ENCODE data around the gene SCGB3A1. TPM values are rescaled to one million over a fixed set of nuclear protein-coding genes. Genes with fewer than 3 reads are reported as not detected.

SCGB3A1 gene
- total RNA-seq, 1 donor from 2014 or later: 1.0 TPM

GRCh38 chr5:180625125-180625790 lies 34.0 kb upstream of the SCGB3A1 start:
- Histone ChIP-seq H3K9me3 (ENCODE audit: control insufficient read depth in 3 of 3, low read length in 3 of 3) (no peaks in the 10 kb centered on the region), H3K27ac (ENCODE audit: low read depth, low read length) (no peak overlapping the region), H3K36me3 (ENCODE audit: control insufficient read depth in 3 of 3, insufficient read depth in 3 of 3, low read length in 3 of 3) (no peaks in the 10 kb centered on the region), H3K27me3 (ENCODE audit: control insufficient read depth in 3 of 3, insufficient read depth in 3 of 3, low read length in 3 of 3) (peaks cover 0 to 15% (median 4%) of the 10 kb centered on the region in 3 donors), H3K4me1 (ENCODE audit: control insufficient read depth in 3 of 3, insufficient read depth in 3 of 3, low read length in 3 of 3) (peaks cover 0 to 3% (median 0%) of the 10 kb centered on the region in 3 donors), H3K4me3 (ENCODE audit: low read length in 3 of 3) (no peak overlapping the region), H3K9ac (ENCODE audit: low read depth in 1 of 3, low read length in 3 of 3) (no peak overlapping the region)

- Histone ChIP-seq H3K4me3 (ENCODE audit: low read length in 3 of 3) (no peak overlapping the region), H3K27ac (ENCODE audit: low read depth, low read length) (no peak overlapping the region), H3K27me3 (ENCODE audit: control insufficient read depth in 3 of 3, insufficient read depth in 3 of 3, low read length in 3 of 3) (peaks cover 4 to 20% (median 9%) of the 10 kb centered on the region in 3 donors)
These were observed 33.3 kb upstream of the SCGB3A1 start for GRCh38 chr5:180624587-180624986.

GRCh38 chr5:180623844-180624243 lies 32.5 kb upstream of the SCGB3A1 start:
- H3K36me3 ChIP-seq (ENCODE audit: control insufficient read depth in 3 of 3, insufficient read depth in 3 of 3, low read length in 3 of 3): peaks cover 0 to 2% (median 0%) of the 10 kb centered on the region in 3 donors
- H3K4me1 ChIP-seq (ENCODE audit: control insufficient read depth in 3 of 3, insufficient read depth in 3 of 3, low read length in 3 of 3): peaks cover 0 to 3% (median 0%) of the 10 kb centered on the region in 3 donors
- no peak overlapping the region for H3K27ac ChIP-seq (ENCODE audit: low read depth, low read length)
- no peak overlapping the region for H3K4me3 ChIP-seq (ENCODE audit: low read length in 3 of 3)
- H3K27me3 ChIP-seq (ENCODE audit: control insufficient read depth in 3 of 3, insufficient read depth in 3 of 3, low read length in 3 of 3): peaks cover 4 to 27% (median 12%) of the 10 kb centered on the region in 3 donors
- no peaks in the 10 kb centered on the region for H3K9me3 ChIP-seq (ENCODE audit: control insufficient read depth in 3 of 3, low read length in 3 of 3)
- no peak overlapping the region for H3K9ac ChIP-seq (ENCODE audit: low read depth in 1 of 3, low read length in 3 of 3)

More at GRCh38 chr5:180624587-180624986, 33.3 kb upstream of the SCGB3A1 start:
- Histone ChIP-seq H3K9me3 (ENCODE audit: control insufficient read depth in 3 of 3, low read length in 3 of 3) (no peaks in the 10 kb centered on the region), H3K9ac (ENCODE audit: low read depth in 1 of 3, low read length in 3 of 3) (no peak overlapping the region), H3K4me1 (ENCODE audit: control insufficient read depth in 3 of 3, insufficient read depth in 3 of 3, low read length in 3 of 3) (peaks cover 0 to 3% (median 0%) of the 10 kb centered on the region in 3 donors), H3K36me3 (ENCODE audit: control insufficient read depth in 3 of 3, insufficient read depth in 3 of 3, low read length in 3 of 3) (peaks cover 0 to 2% (median 0%) of the 10 kb centered on the region in 3 donors)

GRCh38 chr5:180623411-180623834 lies 32.1 kb upstream of the SCGB3A1 start:
- Histone ChIP-seq H3K4me3 (ENCODE audit: low read length in 3 of 3) (no peak overlapping the region), H3K27ac (ENCODE audit: low read depth, low read length) (no peak overlapping the region)

GRCh38 chr5:180622910-180623309 lies 31.6 kb upstream of the SCGB3A1 start:
- Histone ChIP-seq H3K9me3 (ENCODE audit: control insufficient read depth in 3 of 3, low read length in 3 of 3) (no peaks in the 10 kb centered on the region), H3K36me3 (ENCODE audit: control insufficient read depth in 3 of 3, insufficient read depth in 3 of 3, low read length in 3 of 3) (peaks cover 0 to 2% (median 0%) of the 10 kb centered on the region in 3 donors), H3K4me1 (ENCODE audit: control insufficient read depth in 3 of 3, insufficient read depth in 3 of 3, low read length in 3 of 3) (peaks cover 0 to 3% (median 0%) of the 10 kb centered on the region in 3 donors), H3K9ac (ENCODE audit: low read depth in 1 of 3, low read length in 3 of 3) (no peak overlapping the region), H3K27ac (ENCODE audit: low read depth, low read length) (peak overlapping the region; percentile 30), H3K27me3 (ENCODE audit: control insufficient read depth in 3 of 3, insufficient read depth in 3 of 3, low read length in 3 of 3) (peaks cover 10 to 31% (median 12%) of the 10 kb centered on the region in 3 donors), H3K4me3 (ENCODE audit: low read length in 3 of 3) (no peak overlapping the region)

More at GRCh38 chr5:180623411-180623834, 32.1 kb upstream of the SCGB3A1 start:
- peaks cover 0 to 2% (median 0%) of the 10 kb centered on the region in 3 donors for H3K36me3 ChIP-seq (ENCODE audit: control insufficient read depth in 3 of 3, insufficient read depth in 3 of 3, low read length in 3 of 3)
- no peaks in the 10 kb centered on the region for H3K9me3 ChIP-seq (ENCODE audit: control insufficient read depth in 3 of 3, low read length in 3 of 3)
- peaks cover 8 to 31% (median 12%) of the 10 kb centered on the region in 3 donors for H3K27me3 ChIP-seq (ENCODE audit: control insufficient read depth in 3 of 3, insufficient read depth in 3 of 3, low read length in 3 of 3)
- H3K4me1 ChIP-seq (ENCODE audit: control insufficient read depth in 3 of 3, insufficient read depth in 3 of 3, low read length in 3 of 3): peaks cover 0 to 3% (median 0%) of the 10 kb centered on the region in 3 donors
- no peak overlapping the region for H3K9ac ChIP-seq (ENCODE audit: low read depth in 1 of 3, low read length in 3 of 3)

- Histone ChIP-seq H3K27ac (ENCODE audit: low read depth, low read length) (no peak overlapping the region), H3K9ac (ENCODE audit: low read depth in 1 of 3, low read length in 3 of 3) (no peak overlapping the region), H3K4me1 (ENCODE audit: control insufficient read depth in 3 of 3, insufficient read depth in 3 of 3, low read length in 3 of 3) (peaks cover 0 to 3% (median 0%) of the 10 kb centered on the region in 3 donors)
These were observed 30.0 kb upstream of the SCGB3A1 start for GRCh38 chr5:180621311-180621710.

GRCh38 chr5:180620014-180620413 lies 28.7 kb upstream of the SCGB3A1 start:
- Histone ChIP-seq H3K36me3 (ENCODE audit: control insufficient read depth in 3 of 3, insufficient read depth in 3 of 3, low read length in 3 of 3) (peaks cover 0 to 2% (median 0%) of the 10 kb centered on the region in 3 donors), H3K9me3 (ENCODE audit: control insufficient read depth in 3 of 3, low read length in 3 of 3) (no peaks in the 10 kb centered on the region), H3K27me3 (ENCODE audit: control insufficient read depth in 3 of 3, insufficient read depth in 3 of 3, low read length in 3 of 3) (peaks cover 10 to 34% (median 12%) of the 10 kb centered on the region in 3 donors), H3K27ac (ENCODE audit: low read depth, low read length) (no peak overlapping the region), H3K4me1 (ENCODE audit: control insufficient read depth in 3 of 3, insufficient read depth in 3 of 3, low read length in 3 of 3) (peaks cover 0 to 3% (median 0%) of the 10 kb centered on the region in 3 donors), H3K4me3 (ENCODE audit: low read length in 3 of 3) (no peak overlapping the region), H3K9ac (ENCODE audit: low read depth in 1 of 3, low read length in 3 of 3) (no peak overlapping the region)

More at GRCh38 chr5:180621311-180621710, 30.0 kb upstream of the SCGB3A1 start:
- Histone ChIP-seq H3K4me3 (ENCODE audit: low read length in 3 of 3) (no peak overlapping the region), H3K27me3 (ENCODE audit: control insufficient read depth in 3 of 3, insufficient read depth in 3 of 3, low read length in 3 of 3) (peaks cover 10 to 34% (median 12%) of the 10 kb centered on the region in 3 donors), H3K36me3 (ENCODE audit: control insufficient read depth in 3 of 3, insufficient read depth in 3 of 3, low read length in 3 of 3) (peaks cover 0 to 2% (median 0%) of the 10 kb centered on the region in 3 donors), H3K9me3 (ENCODE audit: control insufficient read depth in 3 of 3, low read length in 3 of 3) (no peaks in the 10 kb centered on the region)

- no peak overlapping the region for H3K27ac ChIP-seq (ENCODE audit: low read depth, low read length)
- H3K9me3 ChIP-seq (ENCODE audit: control insufficient read depth in 3 of 3, low read length in 3 of 3): no peaks in the 10 kb centered on the region
- no peak overlapping the region for H3K4me3 ChIP-seq (ENCODE audit: low read length in 3 of 3)
- H3K27me3 ChIP-seq (ENCODE audit: control insufficient read depth in 3 of 3, insufficient read depth in 3 of 3, low read length in 3 of 3): peaks cover 10 to 34% (median 12%) of the 10 kb centered on the region in 3 donors
- H3K4me1 ChIP-seq (ENCODE audit: control insufficient read depth in 3 of 3, insufficient read depth in 3 of 3, low read length in 3 of 3): peaks cover 0 to 2% (median 0%) of the 10 kb centered on the region in 3 donors
- peaks cover 0 to 2% (median 0%) of the 10 kb centered on the region in 3 donors for H3K36me3 ChIP-seq (ENCODE audit: control insufficient read depth in 3 of 3, insufficient read depth in 3 of 3, low read length in 3 of 3)
- no peak overlapping the region for H3K9ac ChIP-seq (ENCODE audit: low read depth in 1 of 3, low read length in 3 of 3)
These were observed 28.2 kb upstream of the SCGB3A1 start for GRCh38 chr5:180619563-180619915.

- Histone ChIP-seq H3K9me3 (ENCODE audit: control insufficient read depth in 3 of 3, low read length in 3 of 3) (no peaks in the 10 kb centered on the region), H3K4me1 (ENCODE audit: control insufficient read depth in 3 of 3, insufficient read depth in 3 of 3, low read length in 3 of 3) (no peaks in the 10 kb centered on the region), H3K4me3 (ENCODE audit: low read length in 3 of 3) (no peak overlapping the region), H3K9ac (ENCODE audit: low read depth in 1 of 3, low read length in 3 of 3) (no peak overlapping the region), H3K27me3 (ENCODE audit: control insufficient read depth in 3 of 3, insufficient read depth in 3 of 3, low read length in 3 of 3) (peaks cover 10 to 34% (median 12%) of the 10 kb centered on the region in 3 donors), H3K27ac (ENCODE audit: low read depth, low read length) (no peak overlapping the region), H3K36me3 (ENCODE audit: control insufficient read depth in 3 of 3, insufficient read depth in 3 of 3, low read length in 3 of 3) (peaks cover 0 to 2% (median 0%) of the 10 kb centered on the region in 3 donors)
These were observed 27.7 kb upstream of the SCGB3A1 start for GRCh38 chr5:180618829-180619562.

GRCh38 chr5:180618487-180618828 lies 27.2 kb upstream of the SCGB3A1 start:
- Histone ChIP-seq H3K27ac (ENCODE audit: low read depth, low read length) (no peak overlapping the region), H3K27me3 (ENCODE audit: control insufficient read depth in 3 of 3, insufficient read depth in 3 of 3, low read length in 3 of 3) (peaks cover 10 to 34% (median 12%) of the 10 kb centered on the region in 3 donors), H3K4me3 (ENCODE audit: low read length in 3 of 3) (no peak overlapping the region), H3K9me3 (ENCODE audit: control insufficient read depth in 3 of 3, low read length in 3 of 3) (no peaks in the 10 kb centered on the region), H3K9ac (ENCODE audit: low read depth in 1 of 3, low read length in 3 of 3) (no peak overlapping the region), H3K36me3 (ENCODE audit: control insufficient read depth in 3 of 3, insufficient read depth in 3 of 3, low read length in 3 of 3) (peaks cover 0 to 2% (median 0%) of the 10 kb centered on the region in 3 donors), H3K4me1 (ENCODE audit: control insufficient read depth in 3 of 3, insufficient read depth in 3 of 3, low read length in 3 of 3) (no peaks in the 10 kb centered on the region)

Measured in skeletal muscle tissue (tissue), 4 donors.